SH-SY5Y (cell line): ENCODE data around the gene SF1.

Source experiments
- GATA2 ChIP-seq: IDR thresholded peaks from 2 replicates; pipeline ENCODE4 v1.6.1; 2011; ENCODE audit warnings: mild to moderate bottlenecking, low read depth, low read length
- GATA3 ChIP-seq: IDR thresholded peaks from 2 replicates; pipeline ENCODE4 v1.6.1; 2011; ENCODE audit warnings: low read depth, mild to moderate bottlenecking, low read length, moderate library complexity

- TF ChIP-seq GATA2 (no peak), GATA3 (no peak)
Measured at GRCh38 chr11:64764753-64765152, 13.6 kb downstream of the SF1 start.
